Measurements from ENCODE around the gene ICA1L.
"Not testable (repeated sequence)": the region's sequence is repeated elsewhere in the genome, so short reads cannot be mapped to it uniquely, and the experiment has no call there.

ICA1L gene

DNA sequence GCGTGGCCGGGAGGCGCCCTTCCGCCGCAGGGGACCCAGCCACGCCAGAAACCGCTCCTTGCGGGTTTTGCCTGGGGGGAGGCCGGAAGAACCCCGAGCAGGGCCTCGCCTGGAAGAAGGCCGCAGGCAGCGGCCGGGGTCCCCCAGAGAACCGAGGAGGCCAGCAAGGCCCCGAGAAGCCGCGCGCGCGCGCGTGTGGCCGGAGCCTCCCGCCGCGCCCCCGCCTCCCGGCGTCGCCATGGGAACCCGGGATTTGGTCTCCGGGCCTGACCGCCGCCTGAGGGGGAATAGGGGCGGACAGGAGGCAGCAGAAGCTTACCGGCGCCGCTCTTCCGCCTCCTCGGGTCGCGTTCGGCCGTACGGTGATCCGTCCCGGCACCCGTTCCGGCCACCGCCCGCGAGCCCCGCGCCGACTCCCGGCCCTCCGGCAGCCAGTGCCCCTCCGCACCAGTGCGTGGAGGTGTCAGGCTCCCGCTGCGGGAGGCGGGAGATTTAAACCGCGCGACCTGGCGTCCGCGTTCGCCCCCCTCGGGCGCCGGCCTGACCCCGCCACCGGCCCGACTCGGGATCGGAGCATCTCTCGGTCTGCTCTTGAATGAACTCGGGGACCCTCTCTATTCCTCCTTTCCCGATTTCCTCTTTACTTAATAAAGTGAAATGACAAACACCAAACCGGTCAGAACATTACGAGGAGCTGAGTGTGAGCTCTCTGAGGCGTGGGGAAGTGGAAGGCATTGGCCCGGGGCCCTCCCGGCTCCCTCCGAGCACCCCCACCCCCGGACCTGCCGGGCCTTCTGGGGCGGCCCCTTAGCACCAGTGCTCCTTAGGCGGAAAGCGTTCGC, at the start of gene ICA1L:
TSS of gene ICA1L (minus strand) at position 467 of the 842 bp plus-strand sequence. CDS start 42,757 bp downstream, outside the sequence.
- DNase-seq: peak; percentile 65

DNA sequence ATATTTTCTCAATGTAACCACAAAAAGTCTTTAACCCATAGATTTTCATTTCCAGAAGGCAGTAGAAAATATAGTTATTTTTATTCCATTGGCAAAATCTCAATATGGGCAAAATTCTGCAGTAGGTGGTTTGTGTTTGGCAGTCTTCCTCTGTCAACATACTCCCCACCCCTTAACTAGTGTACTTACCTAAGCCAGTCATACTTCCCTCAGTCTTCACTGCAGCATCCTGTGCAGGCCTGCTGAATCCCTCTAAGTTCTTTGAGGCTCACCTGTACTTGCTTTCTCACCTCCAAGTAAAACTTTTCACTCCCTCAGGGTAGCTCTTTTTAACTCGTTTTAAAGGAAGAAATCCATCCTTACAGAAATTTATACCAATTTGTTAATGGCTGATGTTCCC, 47.3 kb upstream of the ICA1L start:
- no peak for DNase-seq

DNA sequence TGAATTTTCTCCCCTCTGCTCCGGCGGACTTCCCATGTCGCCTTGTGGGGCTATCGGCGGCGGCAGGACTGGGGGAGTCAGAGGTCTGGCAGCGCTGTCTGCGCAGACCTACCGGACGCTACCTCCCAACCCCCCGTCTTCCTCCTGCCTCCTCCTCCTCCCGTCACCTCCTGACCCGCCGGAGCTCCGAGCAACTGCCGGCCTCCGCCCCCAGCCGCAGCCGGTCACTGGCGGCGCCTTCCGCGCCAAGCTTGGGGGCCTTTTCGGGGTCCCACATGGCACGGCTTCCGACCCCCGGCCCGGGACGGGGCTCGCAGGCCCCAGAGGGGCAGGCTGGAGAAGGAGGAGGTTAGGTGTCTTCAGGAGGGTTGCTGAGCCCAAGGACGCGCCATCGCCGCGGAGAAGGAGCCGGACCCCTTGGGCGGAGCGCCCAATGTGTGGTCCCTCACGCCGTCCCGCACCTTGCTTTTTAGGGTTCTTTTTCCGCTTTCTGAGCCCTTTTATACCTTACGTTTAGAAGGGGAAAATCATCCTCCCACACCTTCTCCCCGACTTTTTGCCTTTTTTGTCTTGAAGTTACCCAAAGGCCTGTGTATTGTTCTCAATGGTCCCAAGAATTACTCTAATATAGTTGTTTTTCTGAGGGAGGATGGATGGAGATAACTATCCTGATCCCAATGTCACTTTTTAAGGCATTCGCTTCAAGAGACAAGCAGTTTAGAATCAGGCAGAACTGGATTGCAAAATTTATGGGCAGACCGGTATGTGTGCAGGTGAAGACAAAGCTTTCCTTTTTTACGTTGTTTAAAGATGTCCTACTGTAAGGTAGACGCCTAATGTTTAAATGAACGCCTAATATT, 41.0 kb upstream of the ICA1L start:
- not testable (repeated sequence) for DNase-seq

DNA sequence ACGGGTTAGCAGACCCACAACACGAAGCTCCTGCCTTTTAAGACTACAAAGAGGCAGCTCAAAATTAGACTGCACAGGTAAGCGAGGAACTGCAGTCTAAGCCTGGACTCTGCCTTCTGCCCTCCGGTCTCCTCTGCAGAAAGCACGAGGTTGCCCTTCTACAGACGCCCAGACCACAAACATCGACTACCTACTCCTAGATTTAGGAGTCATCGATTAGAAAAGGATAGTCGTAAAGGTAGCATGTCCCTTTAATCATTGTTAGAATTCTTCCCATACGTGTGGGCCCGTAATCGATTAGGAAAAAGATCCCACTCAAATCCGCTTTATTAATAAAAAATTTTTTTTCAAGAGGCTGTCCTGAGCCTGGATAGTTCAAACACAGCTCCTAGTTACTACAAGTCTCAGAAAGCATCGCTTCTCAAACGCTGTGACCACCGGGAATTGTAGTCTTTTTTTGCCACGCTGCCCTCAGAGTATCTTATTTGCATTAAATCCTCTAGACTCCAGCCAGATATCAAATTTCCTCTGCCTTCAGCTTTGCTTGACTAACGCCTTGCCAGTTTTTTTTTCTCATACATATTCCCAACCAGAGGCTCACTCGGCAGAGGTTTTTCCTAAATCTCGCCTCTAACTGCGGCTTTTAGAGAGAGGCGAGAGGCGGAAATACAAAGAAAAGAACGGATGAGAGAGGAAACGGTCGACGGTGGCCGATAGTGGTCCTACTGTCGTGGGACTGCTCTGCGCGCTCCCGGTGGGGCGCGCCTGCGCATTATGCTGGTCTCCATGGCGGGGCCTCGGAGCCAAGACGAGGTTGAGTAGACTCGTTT, 40.2 kb upstream of the ICA1L start, which contains the start of the genes CARF and WDR12:
TSS of gene CARF (plus strand) at position 764 of the 830 bp plus-strand sequence. CDS start 29,628 bp downstream, outside the sequence.
TSS of gene WDR12 (minus strand) at position 162 of the 830 bp plus-strand sequence. CDS start 197 bp downstream, outside the sequence.
- peak; percentile 94 for DNase-seq

DNA sequence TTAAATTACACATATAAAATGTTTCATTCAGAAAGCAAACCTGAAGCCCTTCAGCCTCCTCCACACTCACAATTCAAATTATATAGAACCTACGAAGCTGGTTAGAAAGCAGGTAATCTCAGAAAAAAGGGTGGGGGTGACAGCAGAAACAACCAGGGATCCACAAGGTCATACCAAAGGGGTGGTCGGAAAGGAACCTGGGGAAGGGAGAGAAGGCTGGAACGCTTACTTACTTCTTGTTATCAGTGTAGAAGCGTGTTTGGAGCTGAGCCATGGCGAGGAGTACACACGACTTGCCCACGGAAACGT, 39.6 kb upstream of the ICA1L start:
- DNase-seq: no peak

DNA sequence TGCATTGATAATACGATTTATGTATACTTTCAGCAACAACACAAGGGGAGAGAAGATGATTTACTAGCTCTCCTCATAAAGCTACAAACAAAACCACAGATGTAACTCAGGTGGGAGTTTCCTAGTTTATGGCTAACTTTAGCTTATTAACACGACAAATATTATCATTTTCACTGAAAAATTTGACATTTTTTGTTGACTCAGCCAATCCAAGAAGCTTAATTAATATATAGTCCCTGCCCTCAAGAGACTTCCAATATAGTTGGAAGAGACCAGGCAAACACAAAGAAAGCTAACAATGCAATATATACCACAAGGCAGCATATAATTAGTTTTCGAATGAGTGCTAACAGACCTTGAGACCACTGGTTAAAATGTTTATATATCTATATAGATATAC, 39.1 kb upstream of the ICA1L start:
- DNase-seq: no peak

DNA sequence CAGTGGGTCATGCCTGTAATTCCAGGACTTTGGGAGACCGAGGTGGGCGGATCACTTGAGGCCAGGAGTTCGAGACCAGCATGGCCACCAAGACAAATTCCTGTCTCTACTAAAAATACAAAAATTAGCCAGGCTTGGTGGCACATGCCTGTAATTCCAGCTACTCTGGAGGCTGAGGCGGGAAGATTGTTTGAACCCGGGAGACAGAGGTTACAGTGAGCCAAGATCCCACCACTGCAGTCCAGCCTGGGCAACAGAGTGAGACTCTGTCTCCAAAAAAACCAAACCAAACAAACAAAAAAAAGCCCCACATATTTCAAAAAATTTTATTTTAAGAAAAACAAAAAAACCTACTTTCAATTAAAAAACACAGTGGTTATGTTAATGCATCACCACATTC, 38.7 kb upstream of the ICA1L start:
- not testable (repeated sequence) for DNase-seq

DNA sequence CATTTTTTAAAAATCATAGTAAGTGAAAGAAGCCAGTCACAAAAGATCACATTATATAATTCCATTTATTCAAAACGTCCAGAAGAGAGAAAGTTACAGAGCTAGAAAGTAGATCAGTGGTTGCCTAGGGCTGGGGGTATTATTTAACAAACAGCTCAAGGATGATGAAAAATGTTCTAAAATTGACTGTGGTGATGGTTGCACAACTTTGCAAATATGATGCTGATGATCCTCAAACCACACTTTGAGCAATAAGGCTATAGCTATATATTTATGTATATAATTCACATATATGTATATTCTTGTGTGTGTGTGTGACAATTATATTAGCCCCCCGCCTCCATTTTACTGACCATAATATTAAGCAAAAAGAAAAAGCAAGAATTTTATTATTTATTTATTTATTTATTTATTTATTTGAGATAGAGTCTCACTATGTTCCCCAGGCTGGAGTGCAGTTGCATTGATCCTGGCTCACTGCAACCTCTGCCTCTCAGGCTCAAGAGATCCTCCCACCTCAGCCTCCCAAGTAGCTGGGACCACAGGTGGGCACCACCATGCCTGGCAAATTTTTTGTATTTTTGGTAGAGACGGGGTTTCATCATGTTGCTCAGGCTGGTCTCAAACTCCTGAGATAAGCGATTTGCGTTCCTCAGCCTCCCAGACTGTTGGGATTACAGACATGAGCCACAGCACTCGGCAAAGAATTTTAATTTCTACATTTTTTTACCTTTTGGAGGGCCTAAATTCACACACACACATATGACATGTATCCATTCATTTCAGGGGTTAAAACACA, 38.0 kb upstream of the ICA1L start:
- no peak for DNase-seq

DNA sequence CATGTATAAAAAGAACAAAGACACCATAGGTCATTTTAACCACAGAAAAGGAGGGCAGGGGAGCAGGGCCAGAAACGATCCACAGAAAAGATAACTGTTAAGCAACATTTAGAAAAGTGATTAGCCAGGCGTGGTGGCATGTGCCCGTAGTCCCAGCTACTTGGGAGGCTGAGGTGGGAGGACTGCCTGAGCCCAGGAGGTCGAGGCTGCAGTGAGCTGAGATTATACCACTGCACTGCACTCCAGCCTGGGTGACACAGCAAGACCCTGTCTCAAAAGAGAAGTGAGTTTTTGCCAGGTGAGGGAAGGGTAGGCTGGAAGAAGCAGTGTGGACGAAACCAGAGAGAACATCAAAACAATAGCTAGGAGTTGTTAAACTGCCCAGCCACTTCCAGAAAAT, 36.6 kb upstream of the ICA1L start:
- no peak for DNase-seq

DNA sequence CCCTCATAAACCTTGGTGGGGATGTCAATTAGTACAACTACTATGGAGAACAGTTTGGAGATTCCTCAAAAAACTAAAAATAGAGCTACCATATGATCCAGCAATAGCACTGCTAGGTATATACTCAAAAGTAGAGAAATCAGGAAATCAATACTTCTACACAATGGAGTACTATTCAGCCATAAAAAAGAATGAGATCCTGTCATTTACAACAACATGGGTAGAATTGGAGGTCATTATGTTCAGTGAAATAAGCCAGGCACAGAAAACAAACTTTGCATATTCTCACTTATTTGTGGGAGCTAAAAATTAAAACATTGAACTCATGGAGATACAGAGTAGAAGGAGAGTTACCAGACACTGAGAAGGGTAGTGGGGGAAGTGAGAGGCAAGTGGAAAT, 33.9 kb upstream of the ICA1L start:
- not testable (repeated sequence) for DNase-seq

DNA sequence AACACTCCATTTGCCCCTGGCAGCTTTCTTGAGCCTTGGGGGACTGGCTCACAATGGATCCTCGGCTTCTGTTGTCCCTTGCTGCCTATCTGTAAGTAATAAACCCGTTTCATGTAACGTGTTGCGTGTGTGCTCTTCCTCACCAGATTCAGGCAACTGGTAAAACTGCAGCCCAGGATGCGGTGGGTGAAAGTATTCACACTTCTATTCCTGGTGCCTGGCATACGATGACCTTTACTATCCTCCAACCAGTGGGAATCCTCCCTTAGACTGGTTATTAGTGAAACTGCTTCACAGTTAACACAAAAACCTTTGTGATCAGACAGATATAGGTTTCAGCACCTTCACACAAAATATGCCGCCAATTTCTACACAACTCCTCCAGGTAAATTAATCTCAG, 13.6 kb upstream of the ICA1L start:
- DNase-seq: no peak

DNA sequence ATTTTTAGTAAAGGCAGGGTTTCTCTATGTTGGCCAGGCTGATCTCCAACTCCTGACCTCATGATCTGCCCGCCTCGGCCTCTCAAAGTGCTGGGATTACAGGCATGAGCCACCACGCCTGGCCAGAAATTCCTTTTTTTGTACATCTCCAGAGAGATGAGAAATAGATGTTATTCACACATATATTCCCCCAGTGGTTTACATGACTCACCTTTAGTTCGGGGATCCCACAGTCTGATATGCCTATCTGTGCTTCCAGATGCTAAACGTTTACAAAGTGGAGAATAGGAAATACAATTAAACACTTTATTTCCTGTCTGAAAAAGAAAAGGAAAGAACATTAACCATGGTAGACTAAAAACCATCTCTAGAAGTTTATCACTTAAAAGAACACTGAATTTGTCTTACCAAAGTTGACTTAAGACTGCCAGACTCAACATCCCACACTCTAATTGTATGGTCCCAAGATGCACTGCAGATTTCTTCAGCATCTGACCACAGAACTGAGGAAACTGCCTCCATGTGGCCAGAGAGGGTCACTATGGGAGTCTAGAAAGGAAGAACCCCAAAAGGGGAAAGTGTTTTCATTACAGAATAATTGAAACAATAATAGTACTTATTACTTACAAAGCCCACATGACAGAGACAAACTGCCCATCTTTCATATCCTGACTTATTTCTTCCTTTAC, 12.6 kb upstream of the ICA1L start:
- DNase-seq: peak; percentile 25

DNA sequence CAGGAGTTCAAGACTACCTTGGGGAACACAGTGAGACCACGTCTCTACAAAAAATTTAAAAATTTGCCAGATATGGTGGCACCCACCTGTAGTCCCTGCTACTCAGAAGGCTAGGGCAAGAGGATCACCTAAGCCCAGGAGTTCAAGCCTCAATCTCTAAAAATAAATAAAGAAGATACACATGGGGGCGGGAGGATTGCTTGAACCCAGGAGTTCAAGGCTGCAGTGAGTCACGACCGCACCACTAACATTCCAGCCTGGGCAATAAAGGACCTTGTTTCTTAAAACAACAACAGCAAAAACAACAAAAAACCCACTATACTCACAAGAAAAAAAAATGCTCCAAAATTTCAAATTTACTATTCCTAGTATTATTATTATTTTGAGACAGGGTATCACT, 10.0 kb upstream of the ICA1L start:
- no peak for DNase-seq

DNA sequence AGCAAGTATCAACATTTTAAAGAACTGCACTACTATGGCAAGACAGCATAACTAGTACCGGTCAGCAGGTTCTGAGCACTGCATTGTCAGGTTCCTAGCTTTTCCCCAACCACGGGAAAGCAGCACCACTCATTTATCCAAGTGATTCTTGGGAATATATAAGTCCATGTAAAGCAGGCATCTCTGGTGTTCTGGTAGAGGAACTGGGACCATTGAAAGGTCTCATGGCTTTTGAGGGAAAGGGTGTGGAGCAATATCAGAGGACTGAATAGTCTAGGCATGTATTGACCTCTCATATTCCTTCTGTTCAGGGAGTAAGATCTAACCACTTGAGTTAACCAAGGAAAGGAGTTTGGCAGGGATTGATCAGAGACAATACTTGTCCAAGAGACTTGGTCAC, 6.1 kb upstream of the ICA1L start:
- no peak for DNase-seq

DNA sequence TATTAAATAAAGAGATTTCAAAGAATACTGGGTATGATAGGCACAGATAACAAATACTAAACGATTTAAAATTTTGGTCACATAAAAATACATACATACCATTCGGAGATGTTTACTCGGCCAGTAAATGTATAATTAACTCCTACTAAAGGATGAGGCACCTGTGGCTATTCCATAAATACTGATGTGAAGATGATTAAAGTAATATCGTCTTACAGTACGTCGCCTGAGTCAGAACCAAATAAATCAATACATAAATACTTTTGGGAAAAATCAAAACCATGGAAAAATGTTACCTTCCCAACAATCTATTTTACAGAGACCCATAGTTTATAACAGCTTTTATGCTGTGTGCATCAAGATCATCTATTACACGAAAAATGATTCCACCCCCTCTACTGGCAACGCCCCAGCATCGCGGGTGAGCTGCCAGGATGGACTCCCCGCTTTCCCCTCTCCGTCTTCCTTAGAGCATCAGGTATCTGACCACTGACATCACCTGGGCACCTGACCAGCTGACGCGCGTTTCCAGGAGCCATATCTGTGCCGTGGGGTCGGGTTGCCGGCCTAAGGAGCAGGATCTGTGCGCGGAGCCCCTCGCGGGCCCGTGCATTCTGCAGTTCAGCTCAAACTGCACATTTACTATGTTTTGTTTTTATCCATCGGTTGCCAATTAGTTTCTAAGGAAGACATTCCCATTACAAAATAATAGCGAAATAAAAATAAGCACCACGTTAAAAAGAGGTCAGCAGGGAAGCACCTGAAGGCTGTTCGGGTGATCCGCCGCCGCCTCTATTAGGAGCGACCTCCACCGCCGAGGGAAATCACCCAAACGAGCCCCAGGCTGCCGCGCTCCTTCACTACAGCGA, 901 bp downstream of the ICA1L start:
- DNase-seq: peak; percentile 57

DNA sequence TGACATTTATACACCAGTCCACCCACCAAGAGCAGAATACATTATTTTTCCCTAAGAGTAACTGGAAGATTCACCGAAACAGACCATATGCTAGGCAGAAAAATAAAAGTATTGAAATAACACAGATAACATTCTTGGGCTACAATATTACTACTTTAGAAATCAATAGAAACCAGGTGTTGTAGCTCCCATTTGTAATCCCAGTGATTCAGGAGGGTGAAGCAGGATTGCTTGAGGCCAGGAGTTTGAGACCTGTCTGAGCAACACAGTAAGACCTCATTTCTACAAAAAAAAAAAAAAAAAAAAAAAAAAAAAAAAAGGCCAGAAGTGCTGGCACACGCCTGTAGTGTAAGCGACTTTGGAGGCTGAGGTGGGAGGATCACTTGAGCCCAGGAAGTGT, 9.6 kb downstream of the ICA1L start:
- no peak for DNase-seq

DNA sequence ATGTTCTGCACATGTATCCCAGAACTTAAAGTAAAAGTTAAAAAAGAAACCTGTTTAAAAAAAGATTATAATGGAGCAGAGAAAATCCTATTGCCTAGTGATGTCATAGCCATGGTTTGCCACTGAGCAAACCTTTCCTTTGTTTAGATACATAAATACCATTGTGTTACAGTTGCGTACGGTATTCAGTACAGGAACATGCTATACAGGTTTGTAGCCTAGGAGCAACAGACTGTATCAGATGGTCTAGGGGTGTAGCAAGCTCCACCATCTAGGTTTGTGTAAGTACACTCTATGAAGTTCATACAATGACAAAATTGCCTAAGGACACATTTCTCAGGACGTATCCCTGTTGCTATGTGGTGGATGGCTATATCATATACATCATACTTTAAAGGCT, 13.0 kb downstream of the ICA1L start:
- no peak for DNase-seq

DNA sequence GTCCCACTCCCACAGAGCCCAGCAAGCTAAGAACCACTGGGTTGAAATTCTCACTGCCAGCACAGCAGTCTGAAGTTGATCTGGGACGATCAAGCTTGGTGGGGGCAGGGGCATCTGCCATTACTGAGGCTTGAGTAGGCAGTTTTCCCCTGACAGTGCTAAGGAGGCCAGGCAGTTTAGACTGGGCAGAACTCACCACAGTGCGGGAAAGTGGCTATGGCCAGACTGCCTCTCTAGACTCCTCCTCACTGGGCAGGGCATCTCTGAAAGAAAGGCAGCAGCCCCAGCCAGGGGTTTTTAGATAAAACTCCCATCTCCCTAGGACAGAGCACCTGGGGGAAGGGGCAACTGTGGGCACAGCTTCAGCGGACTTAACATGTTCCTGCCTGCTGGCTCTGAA, 22.2 kb downstream of the ICA1L start:
- DNase-seq: not testable (repeated sequence)

DNA sequence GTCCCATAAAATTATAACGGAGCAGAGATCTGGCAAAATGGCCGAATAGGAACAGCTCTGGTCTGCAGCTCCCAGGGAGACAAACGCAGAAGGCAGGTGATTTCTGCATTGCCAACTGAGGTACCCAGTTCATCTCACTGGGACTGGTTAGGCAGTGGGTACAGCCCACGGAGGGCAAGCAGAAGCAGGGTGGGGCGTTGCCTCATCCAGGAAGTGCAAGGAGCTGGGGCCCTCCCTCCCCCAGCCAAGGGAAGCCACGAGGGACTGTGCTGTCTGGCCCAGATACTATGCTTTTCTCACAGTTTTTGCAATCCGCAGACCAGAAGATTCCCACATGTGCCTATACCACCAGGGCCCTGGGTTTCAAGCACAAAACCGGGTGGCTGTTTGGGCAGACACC, 22.8 kb downstream of the ICA1L start:
- DNase-seq: no peak

Data from fibroblast of skin of right biceps (primary cell).